Astrocyte of the cerebellum (primary cell): ENCODE data around the gene FADS3.

Source experiments
- DNase-seq: peaks from one replicate; pipeline ENCODE4 v3.0.0-alpha.2; 2011; ENCODE audit warnings: low read depth
- H3K4me3 ChIP-seq: 2 replicates; pipeline ENCODE4 v1.5.1; 2011; ENCODE audit warnings: mild to moderate bottlenecking, low read depth, low read length, moderate library complexity
- in situ Hi-C: cut with HindIII; loops from 2 replicates; pipeline ENCODE4 v1.10.0; 2017; ENCODE audit warnings: low sequenced_read_pairs
- TF ChIP-seq, protein P1 (sequence below): IDR thresholded peaks from 2 replicates; pipeline ENCODE4 v1.5.1; 2012; ENCODE audit warnings: low read length, low read depth, moderate library complexity, mild to moderate bottlenecking; ENCODE audit errors: missing control alignments

Gene FADS3

DNA sequence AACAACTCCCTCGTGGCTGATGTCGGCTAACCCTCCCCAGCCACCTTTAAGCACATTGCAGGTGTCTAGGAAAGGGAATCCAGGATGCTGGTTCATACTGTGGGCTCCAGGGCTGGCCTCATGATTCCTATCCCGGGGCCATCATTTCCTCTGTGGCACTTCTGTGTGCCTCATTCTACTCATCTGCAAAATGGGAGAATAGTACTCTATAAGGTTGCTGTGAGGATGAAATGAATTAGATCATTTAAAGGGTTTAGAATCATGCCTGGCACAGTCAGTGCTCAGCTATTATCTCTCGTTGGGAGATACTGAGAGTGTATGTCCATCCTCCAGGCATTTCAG, 4.3 kb upstream of the FADS3 start:
- H3K4me3 ChIP-seq = no peak overlapping the region
- in situ Hi-C loops = no loop called here
- TF ChIP-seq, protein P1, sequence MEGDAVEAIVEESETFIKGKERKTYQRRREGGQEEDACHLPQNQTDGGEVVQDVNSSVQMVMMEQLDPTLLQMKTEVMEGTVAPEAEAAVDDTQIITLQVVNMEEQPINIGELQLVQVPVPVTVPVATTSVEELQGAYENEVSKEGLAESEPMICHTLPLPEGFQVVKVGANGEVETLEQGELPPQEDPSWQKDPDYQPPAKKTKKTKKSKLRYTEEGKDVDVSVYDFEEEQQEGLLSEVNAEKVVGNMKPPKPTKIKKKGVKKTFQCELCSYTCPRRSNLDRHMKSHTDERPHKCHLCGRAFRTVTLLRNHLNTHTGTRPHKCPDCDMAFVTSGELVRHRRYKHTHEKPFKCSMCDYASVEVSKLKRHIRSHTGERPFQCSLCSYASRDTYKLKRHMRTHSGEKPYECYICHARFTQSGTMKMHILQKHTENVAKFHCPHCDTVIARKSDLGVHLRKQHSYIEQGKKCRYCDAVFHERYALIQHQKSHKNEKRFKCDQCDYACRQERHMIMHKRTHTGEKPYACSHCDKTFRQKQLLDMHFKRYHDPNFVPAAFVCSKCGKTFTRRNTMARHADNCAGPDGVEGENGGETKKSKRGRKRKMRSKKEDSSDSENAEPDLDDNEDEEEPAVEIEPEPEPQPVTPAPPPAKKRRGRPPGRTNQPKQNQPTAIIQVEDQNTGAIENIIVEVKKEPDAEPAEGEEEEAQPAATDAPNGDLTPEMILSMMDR = no peak
- no peak for DNase-seq

DNA sequence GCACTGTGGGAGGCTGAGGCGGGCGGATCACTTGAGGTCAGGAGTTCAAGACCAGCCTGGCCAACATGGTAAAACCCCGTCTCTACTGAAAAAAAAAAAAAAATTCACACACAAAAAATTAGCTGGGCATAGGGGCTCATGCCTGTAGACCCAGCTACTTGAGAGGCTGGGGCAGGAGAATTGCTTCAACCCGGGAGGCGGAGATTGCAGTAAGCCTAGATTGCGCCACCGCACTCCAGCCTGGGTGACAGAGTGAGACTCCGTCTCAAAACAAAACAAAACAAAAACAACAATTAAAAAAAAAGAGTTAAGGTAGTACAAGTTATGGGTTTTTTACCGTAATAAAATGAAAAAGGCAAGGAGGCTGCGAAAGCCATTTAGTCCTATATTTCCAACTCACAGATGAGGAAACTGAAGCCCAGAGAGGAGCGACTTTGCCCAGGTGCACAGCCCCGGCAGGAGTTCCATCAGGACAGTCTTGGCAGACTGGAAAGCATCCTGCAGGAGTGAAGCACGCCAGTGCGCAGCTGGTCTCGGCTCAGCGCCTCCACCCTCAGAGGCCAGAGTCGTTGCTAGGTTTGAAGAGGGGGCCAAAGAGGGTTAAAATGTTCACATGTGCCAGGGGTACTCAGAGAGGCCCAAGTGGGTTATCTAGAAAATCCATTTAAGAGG, 3.8 kb upstream of the FADS3 start:
- no peak for DNase-seq
- in situ Hi-C loops = no loop called here
- no peak overlapping the region for H3K4me3 ChIP-seq
- TF ChIP-seq, protein P1 = no peak

DNA sequence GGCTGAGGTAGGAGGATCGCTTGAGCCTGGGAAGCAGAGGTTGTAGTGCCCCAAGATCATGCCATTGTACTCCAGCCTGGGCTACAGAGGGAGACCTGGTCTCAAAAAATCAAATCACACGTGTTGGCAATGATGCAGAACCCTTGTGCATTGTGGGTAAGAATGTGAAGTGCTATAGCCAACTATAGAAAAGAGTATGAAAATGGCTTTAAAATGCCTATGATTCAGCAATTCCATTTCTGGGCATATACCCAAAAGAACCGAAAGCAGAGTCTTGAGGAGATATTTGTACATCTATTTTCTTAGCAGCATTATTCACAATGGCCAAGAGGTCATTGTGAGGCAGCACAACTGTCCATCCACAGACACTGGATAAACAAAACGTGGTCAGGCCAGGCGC, 2.6 kb upstream of the FADS3 start:
- DNase-seq = peak; percentile 79
- in situ Hi-C loops = no loop called here
- TF ChIP-seq, protein P1 = no peak
- H3K4me3 ChIP-seq = no peak overlapping the region

DNA sequence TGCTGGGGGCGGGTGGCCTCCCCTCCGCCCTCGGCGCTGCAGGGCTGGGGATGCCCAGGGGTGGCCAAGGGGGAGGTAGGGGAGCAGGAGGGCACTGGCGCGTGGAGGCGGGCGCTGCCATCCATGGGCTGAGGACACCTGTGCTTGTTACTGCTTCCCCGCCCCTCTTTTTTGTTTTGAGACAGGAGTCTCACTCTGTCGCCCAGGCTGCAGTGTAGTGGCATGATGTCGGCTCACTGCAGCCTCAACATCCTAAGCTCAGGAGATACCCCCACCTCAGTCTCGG, 683 bp upstream of the FADS3 start:
- in situ Hi-C loops = no loop called here
- H3K4me3 ChIP-seq = peak overlapping the region; percentile 68
- TF ChIP-seq, protein P1 = no peak
- DNase-seq = no peak

DNA sequence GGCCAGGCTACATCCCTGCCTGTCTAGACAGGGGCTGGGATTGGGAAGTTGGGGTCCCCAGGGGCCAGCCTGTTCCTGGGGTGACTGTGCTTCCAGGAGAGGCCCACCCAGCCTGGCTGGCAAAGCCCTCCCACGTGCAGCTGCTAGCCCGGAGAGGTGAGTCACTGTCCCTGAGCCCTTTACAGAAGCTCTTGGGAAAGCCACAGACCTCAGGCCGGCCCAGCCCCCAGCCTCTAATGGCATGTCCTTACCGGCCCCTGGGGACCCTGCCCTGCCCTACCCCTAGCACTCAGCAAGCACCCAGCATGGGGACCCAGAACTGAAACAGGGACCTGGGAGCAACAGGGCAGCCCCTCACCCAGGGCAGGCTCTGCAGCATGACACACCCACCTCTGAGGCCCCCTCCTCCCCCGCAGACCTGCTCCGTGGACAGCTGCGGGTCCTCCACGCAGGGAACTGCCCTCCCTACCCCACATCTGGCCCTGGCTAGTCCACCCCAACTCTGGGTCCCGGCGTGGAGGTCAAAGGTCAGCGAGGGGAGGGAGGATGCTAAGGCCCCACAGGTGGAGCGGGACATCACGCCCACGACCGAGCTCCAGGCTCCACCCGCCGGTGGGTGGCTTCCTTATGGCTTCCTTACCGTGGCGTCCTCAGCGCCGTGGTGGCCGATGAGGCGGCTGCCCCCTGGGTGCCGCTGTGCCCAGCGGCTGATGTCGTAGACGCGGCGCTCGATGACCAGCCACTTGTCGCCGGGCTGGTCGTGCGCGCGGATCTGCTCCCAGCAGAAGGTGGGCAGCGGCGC, 615 bp downstream of the FADS3 start:
- DNase-seq = peak; percentile 31
- TF ChIP-seq, protein P1 = no peak
- in situ Hi-C loops = no loop called here
- H3K4me3 ChIP-seq = peak overlapping the region; percentile 68

DNA sequence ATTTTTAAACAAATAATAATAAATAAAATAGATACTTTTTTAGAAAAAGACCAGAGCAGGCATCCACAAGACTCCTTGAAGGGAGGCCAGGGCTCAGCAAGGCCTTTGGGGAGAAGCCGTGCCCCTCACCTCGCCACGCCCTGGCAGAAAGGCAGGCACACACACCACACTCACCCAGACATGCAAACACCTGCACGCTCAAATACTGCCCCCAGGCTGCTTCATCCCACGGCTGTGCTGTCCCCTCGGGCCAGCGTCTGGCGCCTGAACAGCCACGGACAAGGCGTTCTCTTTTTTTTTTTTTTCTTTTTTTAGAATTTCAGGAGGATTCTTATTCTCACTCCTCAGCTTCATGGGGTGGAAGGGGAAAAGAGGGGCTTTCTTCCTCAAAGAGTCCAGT, 1.5 kb downstream of the FADS3 start:
- TF ChIP-seq, protein P1 = no peak
- DNase-seq = no peak
- peak overlapping the region; percentile 68 for H3K4me3 ChIP-seq
- in situ Hi-C loops = no loop called here
